ENCODE results near the gene LTBP1.

LTBP1 gene

GRCh38 chr2:33014268-33014667 lies 67.5 kb downstream of the LTBP1 start:
- DNase-seq: no peak

GRCh38 chr2:33015421-33016142 lies 68.8 kb downstream of the LTBP1 start:
- DNase-seq: no peak

GRCh38 chr2:33018271-33018670 lies 71.5 kb downstream of the LTBP1 start:
- no peak for DNase-seq

- DNase-seq: no peak
Measured at GRCh38 chr2:33019796-33020195, 73.0 kb downstream of the LTBP1 start.

- no peak for DNase-seq
Measured at GRCh38 chr2:33020883-33021282, 74.1 kb downstream of the LTBP1 start.

GRCh38 chr2:33021542-33022227 lies 74.9 kb downstream of the LTBP1 start:
- DNase-seq: no peak

GRCh38 chr2:33022395-33022985 lies 75.7 kb downstream of the LTBP1 start:
- no peak for DNase-seq

GRCh38 chr2:33022989-33023727 lies 76.4 kb downstream of the LTBP1 start:
- DNase-seq: no peak

GRCh38 chr2:33023728-33024500 lies 77.2 kb downstream of the LTBP1 start:
- DNase-seq: no peak

- DNase-seq: no peak
Measured at GRCh38 chr2:33024758-33025157, 78.0 kb downstream of the LTBP1 start.

- DNase-seq: no peak
Measured at GRCh38 chr2:33029459-33029858, 82.7 kb downstream of the LTBP1 start.

GRCh38 chr2:33029926-33030325 lies 83.2 kb downstream of the LTBP1 start:
- DNase-seq: no peak

GRCh38 chr2:33030326-33030725 lies 83.6 kb downstream of the LTBP1 start:
- no peak for DNase-seq

GRCh38 chr2:33032245-33032644 lies 85.5 kb downstream of the LTBP1 start:
- DNase-seq: no peak

GRCh38 chr2:33033606-33034081 lies 86.9 kb downstream of the LTBP1 start:
- DNase-seq: no peak

GRCh38 chr2:33034784-33035183 lies 88.0 kb downstream of the LTBP1 start:
- no peak for DNase-seq

GRCh38 chr2:33038230-33038629 lies 91.5 kb downstream of the LTBP1 start:
- DNase-seq: no peak

GRCh38 chr2:33038799-33039198 lies 92.0 kb downstream of the LTBP1 start:
- no peak for DNase-seq

GRCh38 chr2:33040541-33040940 lies 93.8 kb downstream of the LTBP1 start:
- DNase-seq: no peak

GRCh38 chr2:33042265-33042664 lies 95.5 kb downstream of the LTBP1 start:
- DNase-seq: no peak

- DNase-seq: no peak
Measured at GRCh38 chr2:33042819-33043218, 96.1 kb downstream of the LTBP1 start.

- no peak for DNase-seq
Measured at GRCh38 chr2:33047939-33048338, 101.2 kb downstream of the LTBP1 start.

All from CD4-positive, alpha-beta T cell treated with Interferon gamma for 1 hour (primary cell).